MM.1S (cell line): ENCODE data around the gene RHOT1.
"Not testable (repeated sequence)": the region's sequence is repeated elsewhere in the genome, so short reads cannot be mapped to it uniquely, and the experiment has no call there.

Source experiments
- CTCF ChIP-seq: fragments of 300-600 bp; sonication (generic); IDR thresholded peaks from 2 replicates; pipeline ENCODE4 v1.5.1; 2016; ENCODE audit warnings: antibody characterized with exemption, low read length, mixed read lengths
- EZH2 ChIP-seq: fragments of 300-600 bp; sonication (generic); optimal IDR thresholded peaks from 2 replicates; pipeline ENCODE3; 2017; ENCODE audit warnings: low read depth, mild to moderate bottlenecking, antibody characterized with exemption, low read length, mixed read lengths

GRCh38 chr17:32178679-32179078 lies 36.4 kb downstream of the RHOT1 start:
- not testable (repeated sequence) for TF ChIP-seq EZH2, CTCF
